Activated CD8-positive, alpha-beta memory T cell treated with anti-CD3 and anti-CD28 coated beads, Interleukin-2, amount 10 ng/mL, durations not matched to agents 7 days and 5 days (primary cell): ENCODE results near the gene NAMPT. TPM values are rescaled to one million over a fixed set of nuclear protein-coding genes. Genes with fewer than 3 reads are reported as not detected.

Source experiments
- ATAC-seq: fragments of 150-1000 bp; cut with Tn5 transposase; one replicate; pipeline ENCODE4 v1.10.0; 2021; ENCODE audit warnings: moderate library complexity
- CTCF ChIA-PET: fragments of 350-600 bp; sonication (Branson Sonifier 250); formaldehyde crosslinking; loops from one replicate; lab custom pipeline; 2021; ENCODE audit warnings: antibody characterized with exemption; lab: Charles Lee
- DNase-seq: peaks from one replicate; pipeline ENCODE4 v3.0.0-alpha.2; 2020
- H3K27ac Mint-ChIP-seq: one replicate; pipeline ENCODE4 v1.8.0; 2021; ENCODE audit warnings: mild to moderate bottlenecking, mixed read lengths
- H3K27me3 Mint-ChIP-seq: one replicate; pipeline ENCODE4 v1.8.0; 2021; ENCODE audit warnings: mixed read lengths
- H3K36me3 Mint-ChIP-seq: one replicate; pipeline ENCODE4 v1.8.0; 2021; ENCODE audit warnings: mild to moderate bottlenecking, mixed read lengths
- H3K4me1 Mint-ChIP-seq: one replicate; pipeline ENCODE4 v1.8.0; 2021; ENCODE audit warnings: mixed read lengths
- H3K4me3 Mint-ChIP-seq: one replicate; pipeline ENCODE4 v1.8.0; 2021; ENCODE audit warnings: mild to moderate bottlenecking, moderate library complexity, mixed read lengths
- H3K9me3 Mint-ChIP-seq: one replicate; pipeline ENCODE4 v1.8.0; 2022; ENCODE audit warnings: low read depth, mixed read lengths
- total RNA-seq, 2 experiments: library from RNA; stranded (reverse); gene quantifications; one replicate each; pipeline ENCODE4 v1.2.3, GENCODE V29; 2021

The NAMPT gene
- total RNA-seq, 2 experiments from 2014 or later = 89.7 to 188 TPM

GRCh38 chr7:106203473-106203872 is 81.3 kb downstream of the NAMPT start:
- Mint-ChIP-seq H3K4me3 (no peak overlapping the region), H3K36me3 (peaks cover 4% of the 10 kb centered on the region), H3K27me3 (peaks cover 39% of the 10 kb centered on the region), H3K27ac (no peak overlapping the region), H3K4me1 (peaks cover 3% of the 10 kb centered on the region), H3K9me3 (no peaks in the 10 kb centered on the region)
- DNase-seq = no peak
- CTCF ChIA-PET = interaction anchor here (1.5 kb wide), 1 partner anchor 259 kb away, joined by 5 read pairs; no protein-coding TSS in a partner anchor
- no peak for ATAC-seq

- peaks cover 28% of the 10 kb centered on the region for H3K27me3 Mint-ChIP-seq
- ATAC-seq (no peak), DNase-seq (no peak)
- no peaks in the 10 kb centered on the region for H3K36me3 Mint-ChIP-seq
- no peaks in the 10 kb centered on the region for H3K9me3 Mint-ChIP-seq
- H3K4me3 Mint-ChIP-seq = no peak overlapping the region
- no peak overlapping the region for H3K27ac Mint-ChIP-seq
- peaks cover 3% of the 10 kb centered on the region for H3K4me1 Mint-ChIP-seq
- CTCF ChIA-PET = no interaction called here
Measured at GRCh38 chr7:106201164-106201563, 83.6 kb downstream of the NAMPT start.

- DNase-seq (no peak), ATAC-seq (no peak)
- CTCF ChIA-PET = interaction anchor here (0.8 to 1.3 kb wide), 3 partner anchors 12 to 33 kb away, joined by 3 read pairs; no protein-coding TSS in a partner anchor
- H3K27me3 Mint-ChIP-seq = peaks cover 25% of the 10 kb centered on the region
- H3K4me3 Mint-ChIP-seq = no peak overlapping the region
- no peaks in the 10 kb centered on the region for H3K36me3 Mint-ChIP-seq
- H3K27ac Mint-ChIP-seq = no peak overlapping the region
- no peaks in the 10 kb centered on the region for H3K9me3 Mint-ChIP-seq
- H3K4me1 Mint-ChIP-seq = no peaks in the 10 kb centered on the region
Measured at GRCh38 chr7:106199813-106200364, 84.9 kb downstream of the NAMPT start.

GRCh38 chr7:106199024-106199423 is 85.8 kb downstream of the NAMPT start:
- ATAC-seq = no peak
- CTCF ChIA-PET = interaction anchor here (0.9 kb wide), 1 partner anchor 23 kb away, joined by 3 read pairs; no protein-coding TSS in a partner anchor
- Mint-ChIP-seq H3K4me1 (no peaks in the 10 kb centered on the region), H3K4me3 (no peak overlapping the region), H3K27me3 (peaks cover 27% of the 10 kb centered on the region), H3K27ac (no peak overlapping the region), H3K9me3 (no peaks in the 10 kb centered on the region), H3K36me3 (no peaks in the 10 kb centered on the region)
- DNase-seq = no peak

Other genes with a start within 250 kb of the NAMPT start
- 10 to 100 TPM; 21.9 to 24.1 TPM for gene SYPL1, start 172.7 kb downstream of the NAMPT start, total RNA-seq